Left ventricle myocardium inferior (tissue), 1 donor: ENCODE data around the gene UBE2D3. TPM values are rescaled to one million over a fixed set of nuclear protein-coding genes. Genes with fewer than 3 reads are reported as not detected.

Experiments
- DNase-seq: peaks from one replicate; pipeline ENCODE4 v3.0.0-alpha.2; 2020
- H3K27ac ChIP-seq: fragments of 200-600 bp; replicated peaks from 2 replicates; pipeline ENCODE4 v1.8.0; 2021
- H3K27me3 ChIP-seq: fragments of 200-600 bp; 2 replicates; pipeline ENCODE4 v1.8.0; 2021; ENCODE audit warnings: low read depth
- H3K36me3 ChIP-seq: fragments of 200-600 bp; 2 replicates; pipeline ENCODE4 v1.8.0; 2021
- H3K4me1 ChIP-seq: fragments of 200-600 bp; 2 replicates; pipeline ENCODE4 v1.8.0; 2021
- H3K4me3 ChIP-seq: fragments of 200-600 bp; 2 replicates; pipeline ENCODE4 v1.8.0; 2021; ENCODE audit warnings: mild to moderate bottlenecking, moderate library complexity
- H3K9me3 ChIP-seq: fragments of 200-600 bp; replicated peaks from 2 replicates; pipeline ENCODE4 v1.8.0; 2021
- intact Hi-C: fragments of 100-400 bp; cut with micrococcal nuclease; formaldehyde crosslinking; loops from one replicate; pipeline ENCODE4 v1.11.0; 2022
- total RNA-seq: library from RNA; stranded (reverse); fragmentation: NEBNext Ultra II Directional; extraction: Animal tissue kit (Norgen Biotek cat#: 25700); gene quantifications from one replicate; pipeline ENCODE4 v1.2.1, GENCODE V29; 2021
- TF ChIP-seq, protein P1 (sequence below): fragments of 200-600 bp; IDR thresholded peaks from 2 replicates; pipeline ENCODE4 v1.8.0; 2021; ENCODE audit warnings: antibody characterized with exemption, mild to moderate bottlenecking, borderline replicate concordance
- donor health status: DM: no; HTN: yes; CAD: no; lungs with severe emphysema.

Gene UBE2D3
- total RNA-seq, 1 donor from 2014 or later, result 251 TPM

DNA sequence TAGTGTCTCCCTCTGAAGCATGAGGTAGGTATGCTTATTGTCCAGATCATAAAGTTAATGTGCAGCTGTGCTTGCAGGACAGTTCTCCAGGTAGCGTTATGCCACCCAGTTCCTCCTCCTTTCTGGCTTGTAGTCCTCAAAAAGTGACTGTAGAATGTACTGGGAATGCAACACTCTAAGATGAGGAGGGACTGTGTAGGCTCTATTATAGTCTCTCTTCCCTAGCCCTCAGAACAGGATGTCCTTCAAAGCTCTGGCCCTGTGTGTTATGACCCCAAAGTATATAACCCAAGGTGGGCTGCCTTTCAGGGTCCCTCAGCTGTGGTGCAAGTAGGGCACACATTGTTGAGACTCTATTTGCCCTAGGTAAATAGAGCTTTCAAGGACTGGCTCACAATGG, 45.8 kb downstream of the UBE2D3 start:
- H3K4me3 ChIP-seq, result no peak overlapping the region
- H3K9me3 ChIP-seq, result no peaks in the 10 kb centered on the region
- no peak overlapping the region for H3K27ac ChIP-seq
- no peaks in the 10 kb centered on the region for H3K27me3 ChIP-seq
- TF ChIP-seq, protein P1, sequence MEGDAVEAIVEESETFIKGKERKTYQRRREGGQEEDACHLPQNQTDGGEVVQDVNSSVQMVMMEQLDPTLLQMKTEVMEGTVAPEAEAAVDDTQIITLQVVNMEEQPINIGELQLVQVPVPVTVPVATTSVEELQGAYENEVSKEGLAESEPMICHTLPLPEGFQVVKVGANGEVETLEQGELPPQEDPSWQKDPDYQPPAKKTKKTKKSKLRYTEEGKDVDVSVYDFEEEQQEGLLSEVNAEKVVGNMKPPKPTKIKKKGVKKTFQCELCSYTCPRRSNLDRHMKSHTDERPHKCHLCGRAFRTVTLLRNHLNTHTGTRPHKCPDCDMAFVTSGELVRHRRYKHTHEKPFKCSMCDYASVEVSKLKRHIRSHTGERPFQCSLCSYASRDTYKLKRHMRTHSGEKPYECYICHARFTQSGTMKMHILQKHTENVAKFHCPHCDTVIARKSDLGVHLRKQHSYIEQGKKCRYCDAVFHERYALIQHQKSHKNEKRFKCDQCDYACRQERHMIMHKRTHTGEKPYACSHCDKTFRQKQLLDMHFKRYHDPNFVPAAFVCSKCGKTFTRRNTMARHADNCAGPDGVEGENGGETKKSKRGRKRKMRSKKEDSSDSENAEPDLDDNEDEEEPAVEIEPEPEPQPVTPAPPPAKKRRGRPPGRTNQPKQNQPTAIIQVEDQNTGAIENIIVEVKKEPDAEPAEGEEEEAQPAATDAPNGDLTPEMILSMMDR, result no peak
- H3K36me3 ChIP-seq, result peaks cover 3% of the 10 kb centered on the region
- intact Hi-C loops, result no loop called here
- no peaks in the 10 kb centered on the region for H3K4me1 ChIP-seq
- DNase-seq, result no peak

DNA sequence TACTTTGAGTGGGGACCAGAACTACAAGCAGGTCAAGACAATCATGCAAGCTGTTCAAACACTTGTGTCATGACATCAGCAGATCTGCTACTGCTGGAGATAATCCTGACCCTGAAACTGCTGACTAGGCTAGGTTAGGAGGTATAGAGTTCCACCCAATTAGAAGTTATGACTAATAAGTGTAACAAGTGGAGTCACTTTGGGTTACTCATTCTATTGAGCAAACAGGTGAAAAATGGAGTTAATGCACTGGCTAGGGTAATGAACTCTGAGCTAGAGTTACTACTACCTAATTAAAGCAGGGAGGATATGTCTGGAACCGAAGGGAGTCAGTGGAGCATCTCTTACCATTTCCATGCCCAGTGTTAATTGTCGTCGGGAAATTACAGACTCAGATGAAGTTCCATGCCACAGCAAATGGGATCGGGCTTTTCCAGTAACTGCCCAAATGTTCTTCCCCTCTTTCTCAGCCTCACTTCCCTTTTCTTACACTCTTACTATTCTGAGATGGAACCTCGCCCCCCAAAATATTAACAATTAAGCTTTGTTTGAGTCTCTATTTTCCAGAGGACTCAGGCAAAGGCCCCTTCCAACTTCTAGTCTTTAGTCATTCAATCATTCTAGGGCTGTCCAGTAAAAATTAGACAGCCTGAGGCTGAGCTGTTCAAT, 46.7 kb downstream of the UBE2D3 start:
- H3K4me3 ChIP-seq, result no peak overlapping the region
- TF ChIP-seq, protein P1, result no peak
- H3K36me3 ChIP-seq, result no peaks in the 10 kb centered on the region
- no peak overlapping the region for H3K27ac ChIP-seq
- intact Hi-C loops, result no loop called here
- DNase-seq, result no peak
- no peaks in the 10 kb centered on the region for H3K9me3 ChIP-seq
- no peaks in the 10 kb centered on the region for H3K4me1 ChIP-seq
- no peaks in the 10 kb centered on the region for H3K27me3 ChIP-seq

DNA sequence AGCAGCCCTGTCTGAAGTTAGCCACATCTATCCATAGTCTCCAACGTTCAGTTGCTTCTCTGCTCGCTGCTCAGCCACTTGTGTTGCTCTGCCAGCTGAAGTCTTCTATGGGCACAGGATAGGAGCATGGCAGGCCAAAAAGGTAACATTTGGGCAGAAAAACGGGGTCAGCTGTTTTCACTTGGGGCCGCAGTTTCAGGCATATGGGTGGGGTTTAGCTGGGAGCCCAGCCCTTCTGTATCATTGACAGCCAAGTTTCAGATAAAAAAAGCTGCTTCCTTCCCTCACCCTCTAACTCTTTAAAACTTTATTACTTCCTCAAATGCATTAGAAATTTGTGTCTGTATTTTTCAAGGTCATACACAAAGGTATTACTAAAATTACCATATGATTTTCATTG, 48.1 kb downstream of the UBE2D3 start:
- DNase-seq, result no peak
- Histone ChIP-seq H3K36me3 (no peaks in the 10 kb centered on the region), H3K27me3 (no peaks in the 10 kb centered on the region), H3K4me1 (peaks cover 7% of the 10 kb centered on the region), H3K4me3 (no peak overlapping the region), H3K9me3 (no peaks in the 10 kb centered on the region), H3K27ac (no peak overlapping the region)
- TF ChIP-seq, protein P1, result no peak
- intact Hi-C loops, result no loop called here

DNA sequence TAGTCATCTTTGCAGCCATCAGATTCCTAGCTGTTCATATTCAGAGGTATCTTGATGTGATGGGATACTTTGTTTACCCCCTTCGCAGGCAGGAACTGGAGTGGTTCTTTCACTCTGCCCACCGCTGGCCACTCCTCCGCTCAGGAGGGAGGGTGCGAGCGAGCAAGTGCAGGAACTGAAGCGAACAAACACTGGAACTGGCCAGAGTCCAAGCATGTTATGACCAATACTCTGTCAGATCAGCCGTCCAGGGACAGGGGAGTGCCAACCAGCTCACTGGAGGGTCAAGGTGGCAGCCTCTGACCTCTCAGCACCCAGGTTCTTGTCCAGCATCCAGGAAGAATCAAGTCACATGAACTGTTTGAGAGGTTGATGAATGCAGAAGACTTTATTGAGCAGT, 48.6 kb downstream of the UBE2D3 start:
- H3K4me3 ChIP-seq, result no peak overlapping the region
- no peaks in the 10 kb centered on the region for H3K36me3 ChIP-seq
- DNase-seq, result no peak
- intact Hi-C loops, result no loop called here
- TF ChIP-seq, protein P1, result no peak
- H3K9me3 ChIP-seq, result no peaks in the 10 kb centered on the region
- H3K27ac ChIP-seq, result no peak overlapping the region
- H3K27me3 ChIP-seq, result no peaks in the 10 kb centered on the region
- H3K4me1 ChIP-seq, result peaks cover 10% of the 10 kb centered on the region

DNA sequence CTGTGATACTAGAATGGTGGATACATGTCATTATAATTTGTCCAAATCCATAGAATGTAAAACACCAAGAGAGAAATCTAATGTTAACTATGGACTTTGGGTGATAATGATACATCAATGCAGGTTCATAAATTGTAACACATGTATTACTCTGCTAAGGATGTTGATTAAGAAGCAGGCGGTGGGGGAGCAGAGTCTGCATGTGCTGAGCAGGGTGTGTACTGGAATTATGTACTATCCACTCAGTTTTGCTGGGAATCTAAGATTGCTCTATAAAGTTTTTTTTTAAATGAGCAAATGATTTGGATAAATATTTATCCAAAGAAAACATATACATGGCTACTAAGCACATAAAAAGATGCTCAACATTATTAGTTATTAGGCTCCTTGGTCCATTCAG, 51.5 kb downstream of the UBE2D3 start:
- Histone ChIP-seq H3K27ac (no peak overlapping the region), H3K4me1 (peaks cover 10% of the 10 kb centered on the region), H3K4me3 (no peak overlapping the region), H3K9me3 (no peaks in the 10 kb centered on the region), H3K36me3 (no peaks in the 10 kb centered on the region), H3K27me3 (no peaks in the 10 kb centered on the region)
- intact Hi-C loops, result no loop called here
- TF ChIP-seq, protein P1, result no peak
- DNase-seq, result no peak
